Ramos (cell line): ENCODE data around the gene SIAH1.
"Not testable (repeated sequence)": the region's sequence is repeated elsewhere in the genome, so short reads cannot be mapped to it uniquely, and the experiment has no call there.

Source experiments
- in situ Hi-C: fragments of 300-500 bp; cut with MboI; formaldehyde crosslinking; loops from one replicate; pipeline ENCODE4 v1.14.3; 2022; ENCODE audit warnings: low sequenced_read_pairs; ENCODE audit not compliant: unreplicated experiment

The SIAH1 gene

GRCh38 chr16:48393485-48394354 is 8.5 kb upstream of the SIAH1 start:
- in situ Hi-C loops = no loop called here

DNA sequence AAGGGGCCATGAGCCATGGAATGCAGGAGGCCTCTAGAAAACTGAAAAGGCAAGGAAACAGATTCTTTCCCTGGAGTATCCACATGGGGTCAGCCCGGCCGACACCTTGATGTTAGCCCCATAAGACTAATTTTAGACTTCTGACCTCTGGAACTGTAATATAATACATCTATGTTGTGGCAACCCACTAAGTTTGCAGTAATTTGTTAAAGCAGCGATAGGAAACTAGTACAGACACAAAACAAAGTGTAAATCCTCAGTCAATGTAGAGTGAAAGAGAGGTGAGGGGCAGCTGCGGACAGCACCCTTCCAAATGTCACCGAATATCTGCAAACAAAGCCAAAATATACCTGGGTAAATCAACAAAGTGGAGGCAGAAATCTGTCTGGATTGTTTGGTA is 7.2 kb upstream of the SIAH1 start:
- in situ Hi-C loops = no loop called here

DNA sequence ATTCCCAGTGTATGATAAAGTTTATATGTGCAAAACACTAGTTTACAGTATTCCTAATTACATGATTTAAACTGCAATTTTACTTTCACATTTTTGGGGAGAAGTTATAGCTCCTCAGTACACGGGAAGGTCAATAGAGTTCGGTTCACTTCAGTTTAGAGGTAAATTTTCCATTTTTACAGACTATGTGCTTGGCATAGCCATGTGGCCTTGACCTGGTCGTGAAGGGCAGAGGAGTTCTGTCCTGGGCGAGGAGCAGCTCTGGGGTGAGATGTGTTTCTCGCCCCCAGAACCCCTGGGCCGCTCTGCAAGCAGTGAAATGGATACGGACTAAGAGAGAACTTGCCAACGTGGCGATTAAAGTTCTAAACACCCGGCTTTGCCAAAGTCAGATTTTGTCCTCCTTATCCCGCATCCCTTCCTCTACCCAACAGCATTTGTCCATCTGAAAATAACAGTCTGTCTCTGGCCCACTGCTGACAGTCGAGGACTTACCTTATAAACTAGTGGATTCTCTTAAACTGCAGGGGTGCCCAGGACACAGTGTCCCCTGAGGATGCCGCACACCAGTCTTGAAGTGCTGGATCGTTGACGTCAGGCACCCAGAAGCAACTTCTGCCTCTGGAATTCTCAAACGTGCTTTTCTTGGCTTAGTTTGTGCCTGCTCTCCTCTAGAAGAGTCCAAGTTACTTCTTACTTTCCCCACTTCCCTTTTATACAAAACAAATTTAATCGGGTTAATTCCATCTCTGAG is 1.5 kb upstream of the SIAH1 start:
- in situ Hi-C loops = no loop called here

DNA sequence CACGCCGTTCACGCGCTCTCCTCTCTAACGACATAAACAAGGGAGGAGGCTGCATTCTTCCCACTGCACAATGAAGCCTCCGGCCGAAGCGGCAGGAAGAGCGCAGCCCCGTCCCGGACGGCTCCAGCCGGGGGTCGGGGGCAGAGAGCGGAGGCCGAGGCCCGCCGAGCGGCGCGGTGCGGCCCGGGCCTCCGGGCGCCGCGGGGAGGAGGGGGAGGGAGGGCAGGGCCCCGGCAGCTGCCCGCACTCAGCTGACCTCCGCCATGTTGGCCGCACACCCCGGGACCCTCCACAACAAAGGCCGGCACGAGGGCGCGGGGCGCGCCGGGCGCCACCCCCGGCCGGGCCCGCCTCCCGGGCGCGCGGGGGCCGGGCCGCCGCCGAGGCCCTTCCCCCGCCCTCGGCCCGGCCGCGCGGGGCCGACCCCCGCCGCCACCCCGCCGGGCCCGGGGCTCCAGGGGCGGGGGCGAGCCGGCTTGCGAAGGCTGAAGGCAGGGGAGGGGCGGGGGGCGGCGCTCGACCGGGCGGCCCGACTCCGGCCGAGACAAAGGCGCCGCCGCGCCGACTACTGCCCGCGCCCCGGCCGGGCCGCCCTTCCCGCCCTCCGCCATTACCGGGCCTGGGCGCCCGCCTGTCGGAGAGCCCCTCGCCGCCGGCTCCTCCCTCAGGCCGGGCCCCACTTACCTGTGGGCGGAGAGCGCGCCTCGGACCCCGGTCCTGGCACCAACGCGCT is 527 bp downstream of the SIAH1 start:
- in situ Hi-C loops = no loop called here

GRCh38 chr16:48383877-48384519 is 1.2 kb downstream of the SIAH1 start:
- in situ Hi-C loops = no loop called here

DNA sequence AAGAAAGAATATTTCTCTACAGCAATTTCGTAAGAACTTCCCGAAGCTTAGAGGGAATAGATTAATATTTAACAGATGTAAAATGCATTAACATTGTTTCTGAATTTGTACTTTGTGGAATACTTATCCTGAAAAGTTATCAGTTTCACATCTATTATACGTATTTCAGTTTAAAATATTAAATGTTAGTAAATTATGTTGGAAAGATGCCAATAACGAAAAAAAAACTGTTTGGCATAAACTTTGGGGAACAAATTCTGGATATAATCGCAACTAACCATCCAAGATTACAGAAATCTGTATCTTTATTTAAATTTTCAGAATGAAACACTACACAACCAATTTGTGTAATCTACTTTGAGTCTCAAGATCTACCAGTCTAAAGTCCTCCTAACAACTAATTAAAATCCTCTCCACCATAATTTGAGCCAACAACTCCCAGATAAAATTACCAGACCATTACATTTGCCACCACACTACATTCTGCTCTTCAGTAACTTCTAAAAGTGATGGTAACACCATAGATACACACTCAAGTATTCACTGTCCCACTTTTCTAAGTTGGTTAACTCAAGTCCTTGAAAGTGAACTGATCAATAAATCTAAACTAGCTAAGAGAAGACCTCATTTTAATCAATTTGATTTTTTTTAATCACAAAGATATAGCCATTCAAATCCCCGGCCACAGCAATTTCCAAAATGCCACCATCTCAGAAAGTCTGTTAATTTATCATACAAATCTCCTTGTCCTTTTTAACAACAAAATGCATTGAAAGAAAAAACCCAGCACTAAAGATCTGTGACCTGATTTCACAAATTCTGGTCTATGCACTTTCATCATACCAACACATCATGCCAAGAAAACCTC is 2.0 kb downstream of the SIAH1 start:
- in situ Hi-C loops = no loop called here

DNA sequence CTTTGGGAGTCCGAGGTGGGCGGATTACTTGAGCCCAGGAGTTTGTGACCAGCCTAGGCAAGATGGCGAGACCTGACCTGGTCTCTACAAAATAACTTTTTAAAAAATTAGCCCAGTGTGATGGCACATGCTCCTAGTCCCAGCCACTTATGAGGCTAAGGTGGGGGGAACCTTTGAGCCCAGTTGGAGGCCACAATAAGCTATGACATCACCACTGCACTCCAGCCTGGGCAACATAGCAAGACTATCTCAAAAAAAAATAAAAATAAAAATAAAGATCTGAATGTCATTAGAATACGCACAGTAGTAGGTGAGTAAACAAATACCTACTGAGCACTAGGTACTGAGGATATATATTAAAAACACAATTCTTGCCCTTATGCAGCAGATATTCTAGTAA is 3.1 kb downstream of the SIAH1 start:
- in situ Hi-C loops = no loop called here

DNA sequence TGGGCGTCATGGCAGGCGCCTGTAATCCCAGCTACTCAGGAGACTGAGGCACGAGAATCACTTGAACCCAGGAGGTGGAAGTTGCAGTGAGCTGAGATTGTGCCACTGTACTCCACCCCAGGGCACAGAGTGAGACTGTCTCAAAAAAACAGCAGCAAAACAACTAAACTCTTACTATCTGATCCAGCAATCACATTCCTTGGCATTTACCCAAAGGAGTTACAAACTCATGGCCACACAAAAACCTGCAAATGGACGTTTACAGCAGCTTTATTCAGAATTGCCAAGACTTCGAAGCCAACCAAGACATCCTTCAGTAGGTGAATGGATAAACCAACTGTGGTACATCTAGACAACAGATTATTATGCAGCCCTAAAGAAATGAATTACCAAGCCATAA is 4.0 kb downstream of the SIAH1 start:
- in situ Hi-C loops = no loop called here

GRCh38 chr16:48378836-48379235 is 6.4 kb downstream of the SIAH1 start:
- in situ Hi-C loops = no loop called here

- in situ Hi-C loops = no loop called here
Measured at GRCh38 chr16:48378276-48378675, 6.9 kb downstream of the SIAH1 start.

GRCh38 chr16:48377301-48377700 is 7.9 kb downstream of the SIAH1 start:
- in situ Hi-C loops = not testable (repeated sequence)

DNA sequence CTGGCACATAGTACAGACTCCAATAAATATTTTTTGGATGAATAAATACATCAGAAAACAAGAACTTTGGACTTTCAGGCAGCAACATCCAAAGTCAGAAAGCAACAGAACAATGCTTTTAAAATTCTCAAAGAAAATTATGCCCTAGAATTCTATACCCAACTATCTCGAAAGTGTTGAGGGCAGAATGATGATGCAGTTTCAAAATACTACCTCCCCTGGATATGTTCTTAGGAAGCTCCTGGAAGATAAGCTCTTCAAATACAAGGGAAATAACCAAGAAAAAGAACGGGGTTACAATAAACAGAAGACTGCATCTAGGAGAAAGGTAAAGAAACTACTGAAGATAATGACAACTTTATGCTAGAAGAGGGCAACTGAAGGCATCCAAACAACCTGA is 11.0 kb downstream of the SIAH1 start:
- in situ Hi-C loops = no loop called here

GRCh38 chr16:48373258-48374029 is 11.8 kb downstream of the SIAH1 start:
- in situ Hi-C loops = no loop called here

DNA sequence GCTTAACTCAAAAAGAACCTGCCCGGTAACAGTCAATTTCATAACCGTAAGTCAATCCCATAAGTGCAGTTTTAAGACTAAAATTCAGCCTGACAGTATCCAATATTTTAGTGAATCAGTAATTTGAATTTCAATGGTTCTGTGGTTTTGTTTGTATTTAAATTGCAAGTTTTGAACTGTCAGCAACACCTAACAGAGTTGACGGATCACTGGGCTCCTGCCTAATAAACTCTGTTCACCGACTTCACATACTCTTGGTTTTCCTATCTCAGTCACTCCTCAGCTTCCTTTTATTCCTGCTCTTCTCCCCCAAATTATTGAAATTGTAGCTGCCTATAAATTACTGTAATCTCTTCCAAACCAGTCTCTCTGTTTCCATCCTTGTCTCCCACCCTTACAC is 12.5 kb downstream of the SIAH1 start:
- in situ Hi-C loops = no loop called here

GRCh38 chr16:48371393-48371780 is 13.8 kb downstream of the SIAH1 start:
- in situ Hi-C loops = no loop called here

GRCh38 chr16:48370668-48371392 is 14.4 kb downstream of the SIAH1 start:
- in situ Hi-C loops = not testable (repeated sequence)

DNA sequence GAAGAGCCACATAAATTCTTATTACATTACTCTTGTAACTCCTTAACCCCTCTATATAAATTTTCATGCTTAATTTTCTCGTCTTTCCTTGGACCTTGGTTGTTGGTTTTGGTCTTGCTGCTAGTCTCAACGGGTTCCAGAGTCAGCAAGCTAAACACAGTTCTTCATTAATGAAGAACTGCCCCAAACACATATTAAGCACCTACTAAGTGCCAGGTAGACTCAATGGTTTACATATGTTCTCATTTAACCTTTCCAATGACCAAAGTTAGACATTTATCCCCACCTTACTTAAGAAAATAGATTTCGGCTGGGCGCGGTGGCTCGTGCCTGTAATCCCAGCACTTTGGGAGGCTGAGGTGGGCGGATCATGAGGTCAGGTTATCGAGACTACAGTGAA is 15.0 kb downstream of the SIAH1 start:
- in situ Hi-C loops = no loop called here

DNA sequence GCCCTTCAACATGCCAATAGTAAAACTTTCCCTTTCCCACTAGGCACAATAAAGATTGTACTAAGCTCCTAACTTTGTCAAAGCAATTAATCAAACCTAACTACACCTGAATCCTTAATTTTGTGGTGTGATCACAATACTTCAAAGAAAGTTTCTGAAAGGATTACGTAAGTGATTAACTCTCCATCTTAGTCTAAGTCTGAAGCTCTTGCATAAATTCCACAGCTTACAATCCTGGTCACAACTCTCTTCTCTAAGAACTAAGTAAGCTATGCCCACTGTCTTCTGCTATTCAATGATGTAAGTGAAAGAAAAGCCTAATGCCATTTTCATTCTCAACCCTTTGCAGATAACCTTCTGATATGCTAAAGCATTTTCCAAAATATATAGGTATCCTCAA is 15.4 kb downstream of the SIAH1 start:
- in situ Hi-C loops = no loop called here
